Naive thymus-derived CD4-positive, alpha-beta T cell (primary cell): ENCODE data around the gene SORCS1. TPM values are rescaled to one million over a fixed set of nuclear protein-coding genes. Genes with fewer than 3 reads are reported as not detected.

ENCODE experiments used
- ATAC-seq: fragments of 150-1000 bp; cut with Tn5 transposase; 2 replicates; pipeline ENCODE4 v1.10.0; 2021; ENCODE audit warnings: mild to moderate bottlenecking, moderate library complexity
- CTCF ChIA-PET: fragments of 350-600 bp; sonication (Branson Sonifier 250); formaldehyde crosslinking; loops from one replicate; lab custom pipeline; 2021; ENCODE audit warnings: antibody characterized with exemption; lab: Charles Lee
- POLR2A ChIA-PET: fragments of 350-600 bp; sonication (Branson Sonifier 250); formaldehyde crosslinking; loops from one replicate; lab custom pipeline; 2021; ENCODE audit warnings: antibody characterized with exemption, inconsistent platforms; lab: Charles Lee
- DNase-seq, 9 donors: peaks; one replicate each; pipeline versions ENCODE4 v3.0.0 to v3.0.0-alpha.2; 2020 to 2022; ENCODE audit warnings: mixed read lengths in 1 of 9
- H3K27ac ChIP-seq: one replicate; pipeline ENCODE4 v1.7.0; 2013; ENCODE audit warnings: mild to moderate bottlenecking, low read depth, low read length, moderate library complexity
- H3K27me3 ChIP-seq, 2 donors: one replicate each; pipeline ENCODE4 v1.7.0; 2013; ENCODE audit warnings: low read length in 2 of 2, mild to moderate bottlenecking in 2 of 2, moderate library complexity in 2 of 2; ENCODE audit not compliant: control insufficient read depth in 2 of 2, insufficient read depth in 2 of 2
- H3K36me3 ChIP-seq, 3 experiments: 1 replicate in 2 of 3; 2 replicates in 1 of 3; pipeline ENCODE4 v1.7.0; 2013; ENCODE audit warnings: low read length in 3 of 3, mild to moderate bottlenecking in 3 of 3, moderate library complexity in 1 of 3; ENCODE audit not compliant: insufficient read depth in 3 of 3, control insufficient read depth in 2 of 3
- H3K4me1 ChIP-seq, 2 donors: one replicate each; pipeline ENCODE4 v1.7.0; 2013; ENCODE audit warnings: low read length in 2 of 2, mild to moderate bottlenecking in 2 of 2, moderate library complexity in 1 of 2; ENCODE audit not compliant: control insufficient read depth in 2 of 2, insufficient read depth in 2 of 2
- H3K4me3 ChIP-seq: 2 replicates; pipeline ENCODE4 v1.7.0; 2013; ENCODE audit warnings: mild to moderate bottlenecking, low read length
- H3K9me3 ChIP-seq, 3 experiments: 1 replicate in 2 of 3; 2 replicates in 1 of 3; pipeline ENCODE4 v1.7.0; 2013; ENCODE audit warnings: low read length in 3 of 3; ENCODE audit not compliant: control insufficient read depth in 2 of 3
- H3K27ac Mint-ChIP-seq, 9 donors: one replicate each; pipeline ENCODE4 v1.8.0; 2020 to 2022; ENCODE audit warnings: mixed read lengths in 9 of 9, mild to moderate bottlenecking in 8 of 9, moderate library complexity in 5 of 9, inconsistent platforms in 2 of 9
- H3K27me3 Mint-ChIP-seq, 5 donors: one replicate each; pipeline ENCODE4 v1.8.0; 2021 to 2022; ENCODE audit warnings: mixed read lengths in 5 of 5, mild to moderate bottlenecking in 1 of 5
- H3K36me3 Mint-ChIP-seq, 5 donors: one replicate each; pipeline ENCODE4 v1.8.0; 2020 to 2022; ENCODE audit warnings: mixed read lengths in 5 of 5, mild to moderate bottlenecking in 3 of 5, inconsistent platforms in 1 of 5
- H3K4me1 Mint-ChIP-seq, 7 donors: one replicate each; pipeline ENCODE4 v1.8.0; 2020 to 2022; ENCODE audit warnings: mixed read lengths in 7 of 7, mild to moderate bottlenecking in 3 of 7, inconsistent platforms in 1 of 7
- H3K4me3 Mint-ChIP-seq, 10 donors: one replicate each; pipeline ENCODE4 v1.8.0; 2020 to 2022; ENCODE audit warnings: mild to moderate bottlenecking in 10 of 10, mixed read lengths in 10 of 10, moderate library complexity in 6 of 10, inconsistent platforms in 2 of 10
- H3K9me3 Mint-ChIP-seq, 11 donors: one replicate each; pipeline ENCODE4 v1.8.0; 2020 to 2022; ENCODE audit warnings: mixed read lengths in 11 of 11, mild to moderate bottlenecking in 4 of 11, inconsistent platforms in 1 of 11, moderate library complexity in 1 of 11
- intact Hi-C, 2 donors: fragments of 100-400 bp; cut with micrococcal nuclease; formaldehyde crosslinking; loops; one replicate each; pipeline ENCODE4 v1.15.1; 2023
- polyA plus RNA-seq, 2 donors: library from polyadenylated mRNA; unstranded; fragments of 300-500 nt; fragmentation: Illumina TruSeq; gene quantifications; one replicate each; pipeline ENCODE4 v1.2.3, GENCODE V29; 2021
- total RNA-seq, 6 experiments: library from RNA in 5 of 6; stranded (reverse) in 5 of 6; gene quantifications; 1 replicate in 5 of 6; 2 replicates in 1 of 6; pipeline ENCODE4 v1.2.3 and lab custom pipeline; 2021 to 2026

The SORCS1 gene
- total and polyA plus RNA-seq, 7 experiments from 2014 or later = not detected

GRCh38 chr10:106947643-106948042 is 216.9 kb downstream of the SORCS1 start:
- H3K27me3 ChIP-seq = no peaks in the 10 kb centered on the region
- H3K27ac ChIP-seq = no peak overlapping the region
- H3K4me1 ChIP-seq = no peaks in the 10 kb centered on the region
- H3K27me3 Mint-ChIP-seq = no peaks in the 10 kb centered on the region
- no peaks in the 10 kb centered on the region for H3K36me3 ChIP-seq
- DNase-seq = no peak
- peaks cover 0 to 9% (median 0%) of the 10 kb centered on the region in 11 donors for H3K9me3 Mint-ChIP-seq
- no peaks in the 10 kb centered on the region for H3K4me1 Mint-ChIP-seq
- no peak overlapping the region for H3K27ac Mint-ChIP-seq
- H3K36me3 Mint-ChIP-seq = no peaks in the 10 kb centered on the region
- CTCF ChIA-PET = no interaction called here
- H3K4me3 Mint-ChIP-seq = no peak overlapping the region
- H3K9me3 ChIP-seq = no peaks in the 10 kb centered on the region
- POLR2A ChIA-PET = no interaction called here
- intact Hi-C loops = no loop called here
- no peak for ATAC-seq
- no peak overlapping the region for H3K4me3 ChIP-seq

- ChIA-PET POLR2A (no interaction called here), CTCF (no interaction called here)
- Histone ChIP-seq H3K4me1 (no peaks in the 10 kb centered on the region), H3K27me3 (no peaks in the 10 kb centered on the region), H3K36me3 (no peaks in the 10 kb centered on the region), H3K4me3 (no peak overlapping the region), H3K27ac (no peak overlapping the region), H3K9me3 (no peaks in the 10 kb centered on the region)
- Mint-ChIP-seq H3K27ac (no peak overlapping the region), H3K9me3 (peaks cover 0 to 16% (median 3%) of the 10 kb centered on the region in 11 donors), H3K4me3 (no peak overlapping the region), H3K36me3 (no peaks in the 10 kb centered on the region), H3K4me1 (no peaks in the 10 kb centered on the region), H3K27me3 (no peaks in the 10 kb centered on the region)
- ATAC-seq (no peak), DNase-seq (no peak)
- intact Hi-C loops = no loop called here
These were observed 222.4 kb downstream of the SORCS1 start for GRCh38 chr10:106942035-106942662.

- no peaks in the 10 kb centered on the region for H3K27me3 Mint-ChIP-seq
- DNase-seq (no peak), ATAC-seq (no peak)
- POLR2A ChIA-PET = no interaction called here
- H3K9me3 ChIP-seq = no peaks in the 10 kb centered on the region
- CTCF ChIA-PET = no interaction called here
- intact Hi-C loops = no loop called here
- H3K4me3 ChIP-seq = no peak overlapping the region
- H3K36me3 Mint-ChIP-seq = no peaks in the 10 kb centered on the region
- H3K27me3 ChIP-seq = no peaks in the 10 kb centered on the region
- H3K4me3 Mint-ChIP-seq = no peak overlapping the region
- H3K36me3 ChIP-seq = no peaks in the 10 kb centered on the region
- H3K4me1 Mint-ChIP-seq = no peaks in the 10 kb centered on the region
- no peak overlapping the region for H3K27ac ChIP-seq
- H3K4me1 ChIP-seq = no peaks in the 10 kb centered on the region
- no peak overlapping the region for H3K27ac Mint-ChIP-seq
- H3K9me3 Mint-ChIP-seq = peaks cover 0 to 11% (median 1%) of the 10 kb centered on the region in 11 donors
These were observed 223.0 kb downstream of the SORCS1 start for GRCh38 chr10:106941297-106942034.

GRCh38 chr10:106938513-106938912 is 226.0 kb downstream of the SORCS1 start:
- peaks cover 0 to 11% (median 4%) of the 10 kb centered on the region in 11 donors for H3K9me3 Mint-ChIP-seq

GRCh38 chr10:106935978-106936451 is 228.5 kb downstream of the SORCS1 start:
- Mint-ChIP-seq H3K4me1 (no peaks in the 10 kb centered on the region), H3K27me3 (no peaks in the 10 kb centered on the region), H3K9me3 (peaks cover 0 to 11% (median 5%) of the 10 kb centered on the region in 11 donors), H3K36me3 (no peaks in the 10 kb centered on the region), H3K27ac (no peak overlapping the region), H3K4me3 (no peak overlapping the region)
- Histone ChIP-seq H3K4me1 (no peaks in the 10 kb centered on the region), H3K9me3 (no peaks in the 10 kb centered on the region), H3K27me3 (no peaks in the 10 kb centered on the region), H3K4me3 (no peak overlapping the region), H3K27ac (no peak overlapping the region), H3K36me3 (no peaks in the 10 kb centered on the region)
- CTCF ChIA-PET = no interaction called here
- POLR2A ChIA-PET = no interaction called here
- ATAC-seq (peak; percentile 56), DNase-seq (no peak)
- intact Hi-C loops = no loop called here

More at GRCh38 chr10:106938513-106938912, 226.0 kb downstream of the SORCS1 start:
- Histone ChIP-seq H3K4me1 (no peaks in the 10 kb centered on the region), H3K36me3 (no peaks in the 10 kb centered on the region), H3K9me3 (no peaks in the 10 kb centered on the region), H3K27ac (no peak overlapping the region), H3K27me3 (no peaks in the 10 kb centered on the region), H3K4me3 (no peak overlapping the region)
- ATAC-seq (no peak), DNase-seq (no peak)
- intact Hi-C loops = no loop called here
- ChIA-PET CTCF (no interaction called here), POLR2A (no interaction called here)
- Mint-ChIP-seq H3K27me3 (no peaks in the 10 kb centered on the region), H3K4me1 (no peaks in the 10 kb centered on the region), H3K36me3 (no peaks in the 10 kb centered on the region), H3K4me3 (no peak overlapping the region), H3K27ac (no peak overlapping the region)

- Mint-ChIP-seq H3K4me3 (no peak overlapping the region), H3K27me3 (no peaks in the 10 kb centered on the region), H3K36me3 (no peaks in the 10 kb centered on the region), H3K4me1 (no peaks in the 10 kb centered on the region), H3K9me3 (peaks cover 0 to 5% (median 3%) of the 10 kb centered on the region in 11 donors), H3K27ac (no peak overlapping the region)
- H3K4me3 ChIP-seq = no peak overlapping the region
- ATAC-seq (no peak), DNase-seq (no peak)
- H3K27me3 ChIP-seq = no peaks in the 10 kb centered on the region
- intact Hi-C loops = no loop called here
- H3K36me3 ChIP-seq = no peaks in the 10 kb centered on the region
- no peaks in the 10 kb centered on the region for H3K9me3 ChIP-seq
- POLR2A ChIA-PET = no interaction called here
- no peak overlapping the region for H3K27ac ChIP-seq
- no peaks in the 10 kb centered on the region for H3K4me1 ChIP-seq
- CTCF ChIA-PET = no interaction called here
These were observed 232.7 kb downstream of the SORCS1 start for GRCh38 chr10:106931853-106932249.
